IPS-15b (cell line): Measurements from ENCODE around the gene XPA.

Source experiments
- H3K27me3 ChIP-seq: one replicate; pipeline ENCODE4 v1.6.1; 2013; ENCODE audit warnings: low read length; ENCODE audit not compliant: control insufficient read depth, insufficient read depth
- H3K36me3 ChIP-seq: one replicate; pipeline ENCODE4 v1.6.1; 2013; ENCODE audit warnings: low read length; ENCODE audit not compliant: control insufficient read depth, insufficient read depth
- H3K4me1 ChIP-seq: one replicate; pipeline ENCODE4 v1.6.1; 2013; ENCODE audit warnings: mild to moderate bottlenecking, low read length; ENCODE audit not compliant: control insufficient read depth, insufficient read depth
- H3K4me3 ChIP-seq: one replicate; pipeline ENCODE4 v1.5.1; 2013; ENCODE audit warnings: low read depth, low read length
- H3K9ac ChIP-seq: one replicate; pipeline ENCODE4 v1.6.1; 2013; ENCODE audit warnings: low read depth, mild to moderate bottlenecking, low read length
- H3K9me3 ChIP-seq: one replicate; pipeline ENCODE4 v1.6.1; 2013; ENCODE audit warnings: mild to moderate bottlenecking, low read length; ENCODE audit not compliant: control insufficient read depth, insufficient read depth

Gene XPA

GRCh38 chr9:97670586-97670985 is 26.6 kb downstream of the XPA start:
- no peak overlapping the region for H3K9ac ChIP-seq
- H3K4me3 ChIP-seq = no peak overlapping the region
- H3K27me3 ChIP-seq = no peaks in the 10 kb centered on the region
- H3K36me3 ChIP-seq = peaks cover 23% of the 10 kb centered on the region
- H3K4me1 ChIP-seq = no peaks in the 10 kb centered on the region
- H3K9me3 ChIP-seq = no peaks in the 10 kb centered on the region

DNA sequence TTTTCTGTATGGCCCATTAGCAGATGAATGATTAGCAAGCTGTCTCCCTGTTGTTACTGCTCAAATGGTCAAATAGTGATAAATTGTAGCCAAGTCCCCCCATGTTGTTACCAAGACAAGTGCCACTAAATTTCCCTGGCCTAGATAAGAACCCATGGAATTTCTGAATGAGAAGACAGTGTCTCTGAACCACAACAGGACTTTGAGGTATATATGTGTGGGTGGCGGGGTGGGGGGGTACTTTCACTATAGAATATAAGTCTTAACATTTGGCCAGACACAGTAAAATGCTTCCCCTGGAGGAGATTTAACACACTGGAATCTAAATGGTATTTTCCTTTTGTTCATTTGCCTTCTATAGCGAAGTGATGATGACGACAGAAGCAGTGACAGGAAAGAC is 28.7 kb downstream of the XPA start:
- peaks cover 27% of the 10 kb centered on the region for H3K36me3 ChIP-seq

GRCh38 chr9:97666907-97667686 is 30.0 kb downstream of the XPA start:
- Histone ChIP-seq H3K27me3 (no peaks in the 10 kb centered on the region), H3K36me3 (peaks cover 25% of the 10 kb centered on the region), H3K9me3 (no peaks in the 10 kb centered on the region), H3K4me3 (no peak overlapping the region), H3K9ac (no peak overlapping the region), H3K4me1 (no peaks in the 10 kb centered on the region)

More for the DNA sequence above, 28.7 kb downstream of the XPA start:
- Histone ChIP-seq H3K27me3 (no peaks in the 10 kb centered on the region), H3K9me3 (no peaks in the 10 kb centered on the region), H3K4me1 (no peaks in the 10 kb centered on the region), H3K9ac (no peak overlapping the region), H3K4me3 (no peak overlapping the region)

DNA sequence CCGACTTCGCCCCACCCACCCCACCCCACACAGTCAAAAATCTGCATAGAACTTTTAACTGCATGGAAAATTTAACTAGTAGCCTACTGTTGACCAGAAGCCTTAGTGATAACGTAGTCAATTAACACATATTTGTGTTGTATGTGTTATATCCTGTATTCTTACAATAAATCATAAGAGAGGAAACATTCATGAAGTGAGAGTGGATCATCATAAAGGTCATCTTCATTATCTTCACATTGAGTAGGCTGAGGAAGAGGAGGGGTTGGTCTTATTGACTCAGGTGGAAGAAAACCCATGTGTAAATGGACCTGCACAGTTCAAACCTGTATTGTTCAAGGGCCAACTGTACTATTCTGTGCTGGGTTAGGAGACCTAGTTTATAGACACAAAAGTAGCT is 31.4 kb downstream of the XPA start:
- no peaks in the 10 kb centered on the region for H3K9me3 ChIP-seq
- H3K4me1 ChIP-seq = no peaks in the 10 kb centered on the region
- peaks cover 22% of the 10 kb centered on the region for H3K36me3 ChIP-seq
- H3K4me3 ChIP-seq = no peak overlapping the region
- no peak overlapping the region for H3K9ac ChIP-seq
- no peaks in the 10 kb centered on the region for H3K27me3 ChIP-seq

DNA sequence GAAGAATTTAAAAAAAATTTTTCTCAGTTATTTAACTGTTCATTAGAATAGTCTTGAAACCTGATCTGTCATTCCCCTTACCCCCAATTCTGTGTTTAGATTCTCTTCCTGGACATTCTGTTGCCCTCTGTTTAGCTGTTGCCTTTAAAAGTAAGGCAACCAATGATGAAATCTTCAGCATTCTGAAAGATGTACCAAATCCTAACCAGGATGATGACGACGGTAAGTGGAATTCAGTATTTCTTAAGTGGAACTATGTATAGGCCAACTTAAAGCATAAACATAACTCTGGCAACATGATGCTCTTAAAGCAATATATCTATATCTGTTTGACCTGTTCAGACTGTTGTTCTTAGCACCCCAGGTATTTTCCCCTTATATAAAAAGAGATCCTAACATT is 36.3 kb downstream of the XPA start:
- Histone ChIP-seq H3K36me3 (peaks cover 21% of the 10 kb centered on the region), H3K9me3 (no peaks in the 10 kb centered on the region), H3K4me3 (no peak overlapping the region), H3K9ac (no peak overlapping the region), H3K27me3 (no peaks in the 10 kb centered on the region), H3K4me1 (no peaks in the 10 kb centered on the region)

- no peaks in the 10 kb centered on the region for H3K4me1 ChIP-seq
- H3K9ac ChIP-seq = no peak overlapping the region
- H3K4me3 ChIP-seq = no peak overlapping the region
- peaks cover 18% of the 10 kb centered on the region for H3K36me3 ChIP-seq
- no peaks in the 10 kb centered on the region for H3K9me3 ChIP-seq
- no peaks in the 10 kb centered on the region for H3K27me3 ChIP-seq
Measured at GRCh38 chr9:97660340-97660739, 36.8 kb downstream of the XPA start.

GRCh38 chr9:97659771-97660170 is 37.4 kb downstream of the XPA start:
- Histone ChIP-seq H3K9ac (no peak overlapping the region), H3K9me3 (no peaks in the 10 kb centered on the region), H3K4me1 (no peaks in the 10 kb centered on the region), H3K27me3 (no peaks in the 10 kb centered on the region), H3K36me3 (peaks cover 15% of the 10 kb centered on the region), H3K4me3 (no peak overlapping the region)

DNA sequence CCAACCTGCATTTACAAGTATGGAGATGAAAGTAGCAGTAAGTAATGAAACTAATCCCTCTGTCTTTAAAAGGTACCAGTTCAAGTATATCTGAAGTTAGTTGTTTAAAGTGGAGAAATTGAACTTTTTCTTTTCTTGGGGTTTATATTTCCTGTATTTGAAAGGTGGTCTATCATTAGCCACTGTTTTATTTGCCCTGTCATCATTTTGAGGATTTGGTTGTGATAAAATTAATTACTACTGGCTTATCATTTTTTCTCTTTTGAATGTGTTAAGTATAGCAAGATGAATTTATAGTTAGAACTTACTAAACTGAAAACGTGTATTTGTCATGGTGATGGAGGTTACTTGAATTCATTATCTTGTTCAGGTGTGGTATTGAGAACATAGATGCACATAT is 38.4 kb downstream of the XPA start:
- no peak overlapping the region for H3K4me3 ChIP-seq
- H3K9ac ChIP-seq = no peak overlapping the region
- H3K27me3 ChIP-seq = no peaks in the 10 kb centered on the region
- H3K4me1 ChIP-seq = no peaks in the 10 kb centered on the region
- peaks cover 12% of the 10 kb centered on the region for H3K36me3 ChIP-seq
- no peaks in the 10 kb centered on the region for H3K9me3 ChIP-seq

DNA sequence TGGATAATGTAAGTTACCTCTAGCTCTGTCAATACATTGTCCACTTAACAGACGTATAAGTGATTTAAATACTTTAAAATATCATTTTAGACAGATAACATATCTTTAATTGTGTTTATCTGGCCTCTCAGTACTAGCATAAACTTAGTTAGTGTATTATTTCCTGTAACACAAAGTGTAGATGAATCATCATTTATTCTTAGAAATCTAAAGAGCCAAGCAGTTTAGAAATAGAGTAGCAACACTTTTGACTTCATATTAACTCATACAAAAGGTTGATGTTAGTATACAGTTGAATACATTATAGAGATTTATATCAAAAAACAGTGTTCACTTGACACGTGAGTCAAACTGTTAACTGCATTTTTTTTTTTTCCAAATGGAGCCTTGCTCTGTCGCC is 45.5 kb downstream of the XPA start:
- Histone ChIP-seq H3K36me3 (peaks cover 19% of the 10 kb centered on the region), H3K9me3 (no peaks in the 10 kb centered on the region), H3K4me3 (no peak overlapping the region), H3K27me3 (no peaks in the 10 kb centered on the region), H3K9ac (no peak overlapping the region), H3K4me1 (no peaks in the 10 kb centered on the region)

- Histone ChIP-seq H3K9ac (no peak overlapping the region), H3K4me1 (no peaks in the 10 kb centered on the region), H3K36me3 (peaks cover 16% of the 10 kb centered on the region)
Measured at GRCh38 chr9:97647996-97648395, 49.1 kb downstream of the XPA start.

DNA sequence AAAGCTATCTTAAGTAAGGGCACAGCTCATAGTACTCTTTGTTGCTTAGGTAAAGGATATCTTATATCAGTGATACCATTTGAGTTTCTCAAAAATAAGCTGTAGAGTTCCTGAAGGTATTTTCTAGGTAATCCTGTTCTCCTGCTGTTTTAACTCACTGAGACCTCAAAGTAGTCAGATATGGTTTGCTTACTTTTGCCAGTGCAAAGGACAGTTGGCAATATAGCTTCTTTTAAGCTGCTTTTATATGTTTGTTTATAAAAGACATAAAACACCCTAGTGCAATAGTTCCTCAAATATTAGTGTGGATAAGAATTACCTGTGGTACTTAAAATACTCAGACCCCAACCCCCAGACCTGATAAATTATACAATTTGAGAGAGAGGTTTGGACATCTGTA is 51.4 kb downstream of the XPA start:
- no peaks in the 10 kb centered on the region for H3K27me3 ChIP-seq
- no peak overlapping the region for H3K4me3 ChIP-seq
- H3K9me3 ChIP-seq = no peaks in the 10 kb centered on the region
- peaks cover 13% of the 10 kb centered on the region for H3K36me3 ChIP-seq
- no peak overlapping the region for H3K9ac ChIP-seq
- H3K4me1 ChIP-seq = no peaks in the 10 kb centered on the region

More at GRCh38 chr9:97647996-97648395, 49.1 kb downstream of the XPA start:
- H3K4me3 ChIP-seq = no peak overlapping the region
- no peaks in the 10 kb centered on the region for H3K9me3 ChIP-seq
- no peaks in the 10 kb centered on the region for H3K27me3 ChIP-seq

DNA sequence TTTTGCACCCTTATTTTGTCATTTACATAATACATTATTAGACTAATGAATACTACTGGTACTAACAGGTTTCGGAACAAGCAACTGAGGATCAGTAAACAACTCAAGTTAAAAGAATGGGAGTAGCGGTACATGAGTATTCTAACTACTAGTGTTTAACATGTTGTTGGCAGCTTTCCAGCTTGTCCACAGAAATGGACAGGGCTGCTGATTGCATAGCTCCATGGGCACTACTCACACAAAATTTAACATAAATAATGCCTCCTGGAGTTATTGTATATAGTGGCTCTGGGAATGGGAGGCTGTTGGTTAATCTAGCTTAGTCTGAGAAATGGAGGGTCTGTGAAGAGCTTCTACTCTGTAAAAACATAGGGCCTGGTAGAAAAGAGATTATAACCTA is 56.8 kb downstream of the XPA start:
- H3K4me3 ChIP-seq = no peak overlapping the region
- peaks cover 6% of the 10 kb centered on the region for H3K4me1 ChIP-seq
- no peaks in the 10 kb centered on the region for H3K36me3 ChIP-seq
- H3K27me3 ChIP-seq = no peaks in the 10 kb centered on the region
- no peaks in the 10 kb centered on the region for H3K9me3 ChIP-seq
- H3K9ac ChIP-seq = no peak overlapping the region
